H1 (cell line): ENCODE data around the gene NDUFS7. TPM values are rescaled to one million over a fixed set of nuclear protein-coding genes. Genes with fewer than 3 reads are reported as not detected.

Source experiments
- CTCF ChIA-PET: fragments of 300-600 bp; sonication (Branson Sonifier 250); formaldehyde crosslinking; loops from one replicate; lab custom pipeline; 2021; ENCODE audit not compliant: partially characterized antibody; lab: Charles Lee
- POLR2A ChIA-PET: fragments of 300-600 bp; sonication (Branson Sonifier 250); formaldehyde crosslinking; loops from one replicate; lab custom pipeline; 2021; ENCODE audit warnings: inconsistent platforms; ENCODE audit not compliant: partially characterized antibody; lab: Charles Lee
- DNase-seq, 2 experiments: peaks; one replicate each; pipeline versions ENCODE4 v3.0.0 to v3.0.0-alpha.2; 2010 to 2022; ENCODE audit warnings: low spot score in 2 of 2, low read depth in 1 of 2, mixed read lengths in 1 of 2
- FAIRE-seq: peaks from 2 replicates; lab custom pipeline; 2011; peaks lifted over from hg19 to GRCh38; lab: Jason Lieb, UNC
- H2AFZ ChIP-seq: 2 replicates; pipeline ENCODE4 v1.8.1; 2012; ENCODE audit warnings: low read length, inconsistent platforms
- H2AK5ac ChIP-seq: 2 replicates; pipeline ENCODE4 v1.6.1; 2013; ENCODE audit warnings: low read depth, low read length
- H2BK120ac ChIP-seq: replicated peaks from 2 replicates; pipeline ENCODE3; 2013; ENCODE audit warnings: low read depth, low read length, inconsistent platforms
- H2BK12ac ChIP-seq: 2 replicates; pipeline ENCODE4 v1.6.1; 2013; ENCODE audit warnings: low read depth, low read length
- H2BK15ac ChIP-seq: 2 replicates; pipeline ENCODE4 v1.6.1; 2013; ENCODE audit warnings: low read length
- H2BK20ac ChIP-seq: 2 replicates; pipeline ENCODE4 v1.6.1; 2013; ENCODE audit warnings: low read length
- H2BK5ac ChIP-seq: 2 replicates; pipeline ENCODE4 v1.6.1; 2013; ENCODE audit warnings: low read depth, low read length
- H3K14ac ChIP-seq: 2 replicates; pipeline ENCODE4 v1.6.1; 2013; ENCODE audit warnings: inconsistent platforms; ENCODE audit not compliant: insufficient read length
- H3K18ac ChIP-seq: 2 replicates; pipeline ENCODE4 v1.6.1; 2013; ENCODE audit warnings: low read length; ENCODE audit errors: extremely low read depth
- H3K23ac ChIP-seq: 2 replicates; pipeline ENCODE4 v1.6.1; 2013; ENCODE audit warnings: inconsistent platforms; ENCODE audit not compliant: insufficient read length
- H3K23me2 ChIP-seq: 2 replicates; pipeline ENCODE4 v1.6.1; 2013; ENCODE audit warnings: low read depth, low read length
- H3K27ac ChIP-seq: 2 replicates; pipeline ENCODE4 v1.6.1; 2011; ENCODE audit warnings: low read depth, low read length, inconsistent platforms
- H3K27me3 ChIP-seq, 4 experiments: replicated peaks in 1 of 4; 1 replicate in 1 of 4; 2 replicates in 3 of 4; pipeline versions ENCODE4 v1.6.1 to v1.8.1; 2011 to 2013; ENCODE audit warnings: low read length in 3 of 4, mild to moderate bottlenecking in 3 of 4, inconsistent platforms in 2 of 4, mixed read lengths in 2 of 4, moderate library complexity in 1 of 4; ENCODE audit not compliant: control insufficient read depth in 3 of 4, insufficient read depth in 3 of 4; ENCODE audit errors: extremely low read depth in 1 of 4
- H3K36me3 ChIP-seq, 4 experiments: 2 replicates each; pipeline versions ENCODE4 v1.6.1 to v1.8.1; 2011 to 2013; ENCODE audit warnings: mild to moderate bottlenecking in 4 of 4, low read length in 3 of 4, moderate library complexity in 2 of 4, control low read depth in 1 of 4, inconsistent platforms in 1 of 4; ENCODE audit not compliant: insufficient read depth in 4 of 4, control insufficient read depth in 2 of 4
- H3K4ac ChIP-seq: replicated peaks from 2 replicates; pipeline ENCODE3; 2013; ENCODE audit warnings: low read length, low read depth, mixed read lengths, inconsistent platforms; ENCODE audit not compliant: insufficient read length
- H3K4me1 ChIP-seq, 4 experiments: replicated peaks in 1 of 4; 1 replicate in 1 of 4; 2 replicates in 3 of 4; pipeline versions ENCODE4 v1.6.1 to v1.8.1; 2011 to 2013; ENCODE audit warnings: low read length in 3 of 4, inconsistent platforms in 2 of 4, mixed read lengths in 1 of 4; ENCODE audit not compliant: insufficient read depth in 4 of 4, control insufficient read depth in 3 of 4
- H3K4me2 ChIP-seq, 2 experiments: 2 replicates each; pipeline versions ENCODE4 v1.6.1 to v1.8.1; 2011 to 2013; ENCODE audit warnings: low read depth in 2 of 2, low read length in 2 of 2, control low read depth in 1 of 2, inconsistent platforms in 1 of 2, mild to moderate bottlenecking in 1 of 2; ENCODE audit not compliant: insufficient read depth in 1 of 2
- H3K4me3 ChIP-seq, 4 experiments: fragments of 200-600, 300-600 bp in 1 of 4; sonication (generic), shearing (Covaris generic), sonication (Bioruptor Twin) in 1 of 4; 2 replicates each; pipeline versions ENCODE4 v1.5.1 to v1.8.1; 2011 to 2016; ENCODE audit warnings: low read length in 4 of 4, low read depth in 3 of 4, control low read depth in 2 of 4, inconsistent platforms in 2 of 4, mild to moderate bottlenecking in 2 of 4, mixed read lengths in 1 of 4, moderate library complexity in 1 of 4; ENCODE audit not compliant: insufficient read depth in 2 of 4; ENCODE audit errors: extremely low read depth in 1 of 4
- H3K56ac ChIP-seq: replicated peaks from 2 replicates; pipeline ENCODE3; 2013; ENCODE audit warnings: low read depth, mild to moderate bottlenecking, mixed read lengths, low read length, inconsistent platforms; ENCODE audit not compliant: insufficient read length
- H3K79me1 ChIP-seq: 2 replicates; pipeline ENCODE4 v1.6.1; 2013; ENCODE audit warnings: low read depth, low read length, control low read depth
- H3K79me2 ChIP-seq, 2 experiments: 2 replicates each; pipeline versions ENCODE4 v1.6.1 to v1.8.1; 2012 to 2013; ENCODE audit warnings: low read length in 2 of 2, mild to moderate bottlenecking in 2 of 2, inconsistent platforms in 1 of 2; ENCODE audit not compliant: insufficient read depth in 2 of 2, control insufficient read depth in 1 of 2
- H3K9ac ChIP-seq, 4 experiments: replicated peaks in 1 of 4; 1 replicate in 1 of 4; 2 replicates in 3 of 4; pipeline versions ENCODE4 v1.6.1 to v1.8.1; 2011 to 2013; ENCODE audit warnings: low read depth in 3 of 4, low read length in 3 of 4, control low read depth in 2 of 4, mild to moderate bottlenecking in 2 of 4, moderate library complexity in 2 of 4, inconsistent platforms in 1 of 4; ENCODE audit errors: extremely low read depth in 1 of 4
- H3K9me3 ChIP-seq, 2 experiments: 2 replicates each; pipeline versions ENCODE4 v1.6.1 to v1.8.1; 2012 to 2013; ENCODE audit warnings: mild to moderate bottlenecking in 2 of 2, moderate library complexity in 2 of 2, control low read depth in 1 of 2, inconsistent platforms in 1 of 2, low read depth in 1 of 2, low read length in 1 of 2, mixed read lengths in 1 of 2; ENCODE audit not compliant: insufficient read depth in 2 of 2
- H4K20me1 ChIP-seq, 2 experiments: replicated peaks in 1 of 2; 2 replicates each; pipeline versions ENCODE3 to v1.8.1; 2011 to 2013; ENCODE audit warnings: inconsistent platforms in 2 of 2, low read length in 2 of 2, mild to moderate bottlenecking in 1 of 2; ENCODE audit not compliant: insufficient read depth in 2 of 2, control insufficient read depth in 1 of 2
- H4K5ac ChIP-seq: 2 replicates; pipeline ENCODE4 v1.6.1; 2013; ENCODE audit warnings: low read length, low read depth, mixed read lengths, inconsistent platforms; ENCODE audit not compliant: insufficient read length
- H4K8ac ChIP-seq: 2 replicates; pipeline ENCODE4 v1.8.0; 2013; ENCODE audit warnings: mild to moderate bottlenecking, moderate library complexity, low read length, inconsistent platforms; ENCODE audit not compliant: insufficient read depth; ENCODE audit errors: extremely low read depth
- H4K91ac ChIP-seq: replicated peaks from 2 replicates; pipeline ENCODE3; 2013; ENCODE audit warnings: low read length, mixed read lengths, inconsistent platforms; ENCODE audit not compliant: insufficient read length
- BCL11A ChIP-seq, 2 experiments: IDR thresholded peaks; one replicate each; pipeline ENCODE4 v1.6.1; 2011; ENCODE audit warnings: low read depth in 2 of 2, low read length in 2 of 2, mild to moderate bottlenecking in 2 of 2
- CBX8 ChIP-seq: fragments of 300-800, 300-1000 bp; sonication (generic); IDR thresholded peaks from 2 replicates; pipeline ENCODE4 v1.7.1; 2016; ENCODE audit warnings: low read depth, low read length, borderline replicate concordance
- CEBPB ChIP-seq: IDR thresholded peaks from 2 replicates; pipeline ENCODE4 v1.6.1; 2012; ENCODE audit warnings: low read depth, low read length
- EZH2 ChIP-seq: fragments of 200-600 bp; sonication (generic); IDR thresholded peaks from 2 replicates; pipeline ENCODE4 v1.7.1; 2012; ENCODE audit warnings: low read depth, mild to moderate bottlenecking, moderate library complexity, low read length, inconsistent platforms; ENCODE audit not compliant: severe bottlenecking
- HDAC6 ChIP-seq: IDR thresholded peaks from one replicate; pipeline ENCODE4 v1.7.1; 2012; ENCODE audit warnings: low read depth, mild to moderate bottlenecking, inconsistent platforms, low read length, moderate library complexity
- POLR2AphosphoS5 ChIP-seq: IDR thresholded peaks from 2 replicates; pipeline ENCODE4 v1.6.1; 2011; ENCODE audit warnings: low read depth, low read length
- SAP30 ChIP-seq: fragments of 300-600 bp; sonication (generic); IDR thresholded peaks from 2 replicates; pipeline ENCODE4 v1.7.1; 2012; ENCODE audit warnings: low read length, moderate library complexity, mild to moderate bottlenecking, inconsistent platforms; ENCODE audit not compliant: insufficient read depth, insufficient replicate concordance
- TAF7 ChIP-seq: optimal IDR thresholded peaks from 2 replicates; pipeline ENCODE3; 2011; ENCODE audit warnings: low read depth, mild to moderate bottlenecking, inconsistent platforms, low read length, moderate library complexity, borderline replicate concordance
- YY1 ChIP-seq: IDR thresholded peaks from 2 replicates; pipeline ENCODE4 v1.6.1; 2011; ENCODE audit warnings: low read depth, mild to moderate bottlenecking, low read length
- WGBS, 2 experiments: shearing (Covaris generic) in 1 of 2; methylation state at CpG; one replicate each; pipeline versions ENCODE4 v1.1.6 to v1.1.7; 2013 to 2015; ENCODE audit warnings: low lambda C conversion rate in 2 of 2, mixed read lengths in 2 of 2, inconsistent platforms in 1 of 2, low coverage in 1 of 2, missing lambda C conversion rate in 1 of 2; ENCODE audit not compliant: insufficient replicate concordance in 2 of 2, insufficient coverage in 1 of 2, insufficient read length in 1 of 2; ENCODE audit errors: extremely low coverage in 1 of 2, missing lambda C conversion rate in 1 of 2; 5-methylcytosine and 5-hydroxymethylcytosine counted together
- polyA plus RNA-seq, 7 experiments: library from polyadenylated mRNA; depleted of rRNA in 3 of 7; stranded (reverse) in 5 of 7; unstranded in 2 of 7; fragments of >200 nt in 5 of 7; fragments of 200-250 nt in 2 of 7; gene quantifications; 1 replicate in 5 of 7; 2 replicates in 1 of 7; 4 replicates in 1 of 7; pipeline versions ENCODE4 v1.2.1 to v1.2.3, GENCODE V29; 2011 to 2013; ENCODE audit warnings: missing spikeins in 2 of 7, mixed read lengths in 2 of 7
- total RNA-seq: library from RNA; stranded (reverse); fragmentation: NEBNext Ultra II Directional; extraction: Animal tissue kit (Norgen Biotek cat#: 25700); gene quantifications from 2 replicates; pipeline ENCODE4 v1.2.1, GENCODE V29; 2021
- TF ChIP-seq, protein P1 (sequence below): IDR thresholded peaks from 2 replicates; pipeline ENCODE4 v1.6.1; 2012; ENCODE audit warnings: inconsistent platforms
- TF ChIP-seq, protein P2 (sequence below): IDR thresholded peaks from 2 replicates; pipeline ENCODE4 v1.6.1; 2011; ENCODE audit warnings: low read depth, mild to moderate bottlenecking, low read length; ENCODE audit not compliant: insufficient read depth

Gene NDUFS7
- total and polyA plus RNA-seq, 2 of the 8 experiments (the other 6 are each of a cell fraction or from before 2014, with no cell fraction given), result 78.1 to 309 TPM

DNA sequence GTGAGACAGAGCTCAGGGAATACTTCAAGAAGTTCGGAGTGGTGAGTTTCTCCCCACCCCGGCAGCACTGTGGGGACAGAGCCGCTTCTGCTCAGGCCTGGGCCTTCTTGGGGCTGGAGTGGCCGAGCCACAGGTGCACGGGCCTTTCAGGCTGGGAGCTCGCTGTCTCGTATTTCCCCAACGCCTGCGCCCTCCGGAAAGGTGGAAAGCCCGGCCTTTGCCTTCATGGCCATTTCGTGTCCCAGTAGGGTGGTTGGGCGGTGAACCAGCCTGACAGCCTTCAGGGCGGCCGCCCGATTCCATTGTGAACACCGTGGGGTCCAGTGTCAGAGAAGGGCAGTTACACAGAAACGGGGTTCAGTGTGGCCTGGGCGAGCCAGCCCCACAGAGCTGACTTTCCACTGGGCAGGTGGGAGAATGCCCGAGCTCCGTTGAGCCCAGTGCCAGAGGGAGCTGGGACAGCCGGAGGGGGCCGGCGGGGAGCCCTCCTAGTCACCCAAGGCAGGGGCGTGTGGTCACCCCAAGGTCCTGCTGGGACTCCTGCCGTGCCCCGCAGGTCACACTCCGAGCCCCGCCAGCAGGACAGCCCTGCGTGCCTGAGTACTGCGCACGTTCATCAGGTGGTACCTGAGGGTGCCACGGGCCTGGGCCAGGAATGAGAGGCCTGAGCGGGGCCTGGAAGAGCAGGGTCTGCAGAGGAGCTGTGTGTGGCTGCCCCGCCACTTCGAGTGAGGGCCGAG lies 37.7 kb downstream of the NDUFS7 start:
- no peak overlapping the region for H2BK20ac ChIP-seq
- H4K5ac ChIP-seq, result no peak overlapping the region
- H2AK5ac ChIP-seq, result no peak overlapping the region
- no peaks in the 10 kb centered on the region for H3K23me2 ChIP-seq
- no peak overlapping the region for H4K91ac ChIP-seq
- peaks cover 3 to 13% (median 6%) of the 10 kb centered on the region in 4 experiments; a peak in 6 of 7 replicates for H3K4me1 ChIP-seq
- no peak overlapping the region for H3K9ac ChIP-seq
- ChIA-PET CTCF (interaction anchor here (0.5 to 1.9 kb wide), 10 partner anchors 9 to 573 kb away, joined by 3 to 8 read pairs (median 4); no protein-coding TSS in a partner anchor), POLR2A (interaction anchor here (0.7 to 2.6 kb wide), 10 partner anchors 9 to 153 kb away, joined by 3 to 12 read pairs (median 5); partner anchors contain the start of gene CIRBP)
- no peak overlapping the region for H4K8ac ChIP-seq
- H3K56ac ChIP-seq, result no peak overlapping the region
- H2BK5ac ChIP-seq, result no peak overlapping the region; the same call in 1 of the 2 replicates
- peaks cover 35 to 87% (median 62%) of the 10 kb centered on the region in 4 experiments for H3K36me3 ChIP-seq
- H3K14ac ChIP-seq, result no peak overlapping the region
- FAIRE-seq (no peak), DNase-seq (no peak)
- H3K79me2 ChIP-seq, result peaks cover 18 to 84% of the 10 kb centered on the region in 2 experiments
- 93% methylated on average over 29 of the region's 37 CpGs; no CpG with 5 or more reads in 1 of the 2 experiments for WGBS, 2 experiments
- H2BK120ac ChIP-seq, result no peak overlapping the region
- no peak overlapping the region for H3K4me3 ChIP-seq
- H3K79me1 ChIP-seq, result peaks cover 26% of the 10 kb centered on the region
- no peak overlapping the region for H3K4me2 ChIP-seq
- no peaks in the 10 kb centered on the region for H3K27me3 ChIP-seq
- no peaks in the 10 kb centered on the region for H3K9me3 ChIP-seq
- H2AFZ ChIP-seq, result no peak overlapping the region
- H3K18ac ChIP-seq, result no peak overlapping the region
- no peak overlapping the region for H2BK12ac ChIP-seq
- H3K27ac ChIP-seq, result no peak overlapping the region
- H3K23ac ChIP-seq, result no peak overlapping the region
- peaks cover 52 to 59% of the 10 kb centered on the region in 2 experiments for H4K20me1 ChIP-seq
- H2BK15ac ChIP-seq, result no peak overlapping the region
- no peak overlapping the region for H3K4ac ChIP-seq
- TF ChIP-seq, protein P1, sequence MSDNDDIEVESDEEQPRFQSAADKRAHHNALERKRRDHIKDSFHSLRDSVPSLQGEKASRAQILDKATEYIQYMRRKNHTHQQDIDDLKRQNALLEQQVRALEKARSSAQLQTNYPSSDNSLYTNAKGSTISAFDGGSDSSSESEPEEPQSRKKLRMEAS, result no peak
- TF ChIP-seq CEBPB (no peak), BCL11A (IDR thresholded peaks at IDR 0.05; ENCODE audit: low read depth in 2 of 2, low read length in 2 of 2) (no peak), POLR2AphosphoS5 (no peak), SAP30 (no peak), TAF7 (no peak), CBX8 (no peak), YY1 (no peak), HDAC6 (no peak), EZH2 (no peak)
- TF ChIP-seq, protein P2, sequence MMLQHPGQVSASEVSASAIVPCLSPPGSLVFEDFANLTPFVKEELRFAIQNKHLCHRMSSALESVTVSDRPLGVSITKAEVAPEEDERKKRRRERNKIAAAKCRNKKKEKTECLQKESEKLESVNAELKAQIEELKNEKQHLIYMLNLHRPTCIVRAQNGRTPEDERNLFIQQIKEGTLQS, result no peak
